Superior temporal gyrus (tissue), 1 donor: ENCODE data around the gene PUSL1.
A peak's percentile ranks its signal among the peaks of the same experiment; 100 is the strongest.
"Not testable (repeated sequence)": the region's sequence is repeated elsewhere in the genome, so short reads cannot be mapped to it uniquely, and the experiment has no call there.

Experiments used
- DNase-seq: peaks from one replicate; pipeline ENCODE4 v3.0.0-alpha.2; 2016; ENCODE audit errors: extremely low spot score

PUSL1 gene

GRCh38 chr1:1309251-1310108 lies 1.1 kb downstream of the PUSL1 start:
- DNase-seq = no peak

GRCh38 chr1:1310109-1310385 lies 1.6 kb downstream of the PUSL1 start:
- DNase-seq = no peak

GRCh38 chr1:1310476-1311053 lies 2.2 kb downstream of the PUSL1 start:
- DNase-seq = no peak

GRCh38 chr1:1311107-1312104 lies 3.0 kb downstream of the PUSL1 start:
- DNase-seq = no peak

GRCh38 chr1:1312450-1313314 lies 4.3 kb downstream of the PUSL1 start:
- no peak for DNase-seq

- DNase-seq = no peak
Observed at GRCh38 chr1:1313500-1314236, 5.3 kb downstream of the PUSL1 start.

- DNase-seq = no peak
Observed at GRCh38 chr1:1314237-1314586, 5.8 kb downstream of the PUSL1 start.

- no peak for DNase-seq
Observed at GRCh38 chr1:1314678-1315335, 6.4 kb downstream of the PUSL1 start.

GRCh38 chr1:1315435-1315954 lies 7.1 kb downstream of the PUSL1 start:
- DNase-seq = no peak

- DNase-seq = not testable (repeated sequence)
Observed at GRCh38 chr1:1316199-1316598, 7.8 kb downstream of the PUSL1 start.

GRCh38 chr1:1317420-1317819 lies 9.0 kb downstream of the PUSL1 start:
- DNase-seq = no peak

GRCh38 chr1:1318131-1318652 lies 9.8 kb downstream of the PUSL1 start:
- peak; percentile 55 for DNase-seq

- DNase-seq = no peak
Observed at GRCh38 chr1:1318777-1319645, 10.6 kb downstream of the PUSL1 start.

GRCh38 chr1:1319646-1319941 lies 11.2 kb downstream of the PUSL1 start:
- no peak for DNase-seq

GRCh38 chr1:1320666-1321448 lies 12.5 kb downstream of the PUSL1 start:
- no peak for DNase-seq

- no peak for DNase-seq
Observed at GRCh38 chr1:1321477-1321876, 13.1 kb downstream of the PUSL1 start.

GRCh38 chr1:1322418-1322817 lies 14.0 kb downstream of the PUSL1 start:
- DNase-seq = no peak

- DNase-seq = no peak
Observed at GRCh38 chr1:1322952-1323351, 14.6 kb downstream of the PUSL1 start.
